Activated CD8-positive, alpha-beta memory T cell treated with anti-CD3 and anti-CD28 coated beads for 1 hour (primary cell): Measurements from ENCODE around the gene RFESD.
A peak's percentile ranks its signal among the peaks of the same experiment; 100 is the strongest.

Source experiments
- DNase-seq, 2 donors: peaks; one replicate each; pipeline ENCODE4 v3.0.0-alpha.2; 2020; ENCODE audit warnings: low read depth in 1 of 2; ENCODE audit errors: extremely low read depth in 1 of 2

Gene RFESD

DNA sequence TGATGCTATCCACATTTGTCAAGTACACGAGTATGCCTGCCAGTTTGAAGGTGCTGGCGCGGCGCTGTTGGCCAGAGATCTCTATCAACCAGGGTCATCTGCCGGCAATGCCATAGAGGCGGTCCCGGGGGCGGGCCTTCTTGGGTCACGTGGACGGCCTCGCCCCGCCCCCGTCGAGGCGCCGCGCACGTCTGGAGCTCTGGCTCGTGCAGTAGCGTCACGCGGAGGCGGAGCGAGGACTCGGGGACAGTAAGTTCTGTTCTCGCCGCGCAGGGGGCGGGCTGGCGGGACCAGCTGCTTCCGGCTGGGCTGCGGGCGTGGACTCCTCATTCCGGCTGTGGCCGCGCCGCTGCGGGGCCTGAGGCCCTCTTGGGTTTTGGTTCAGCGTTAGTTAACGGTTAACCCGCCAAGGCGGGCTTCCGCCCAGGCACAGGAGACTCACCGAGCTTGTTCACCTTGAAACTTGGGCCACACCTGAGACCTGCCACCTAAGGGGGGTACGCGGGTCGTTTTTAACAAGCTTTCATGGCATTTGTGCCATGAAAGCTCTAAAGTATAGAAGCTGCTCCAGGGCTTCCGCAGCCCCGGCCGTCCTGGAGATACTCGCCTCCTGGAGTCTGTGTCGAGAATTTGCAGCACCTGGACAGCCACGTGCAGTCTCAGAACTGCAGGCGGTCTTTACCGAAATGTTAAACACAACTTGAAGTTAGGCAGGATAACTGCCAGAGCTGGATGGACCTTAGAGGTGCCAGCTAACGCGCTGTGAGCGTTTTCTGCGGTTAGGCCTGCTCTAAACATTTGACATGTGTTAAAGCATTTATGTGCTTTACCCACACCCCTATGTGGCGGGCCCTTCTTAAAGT lies at the start of gene RFESD:
RFESD (plus strand) TSS at position 209 of the 863 bp plus-strand sequence. CDS start 5,495 bp downstream, outside the sequence.
- peak; percentile 79 to 91 for DNase-seq

GRCh38 chr5:95599252-95599651 lies 47.3 kb upstream of the RFESD start:
- no peak for DNase-seq

GRCh38 chr5:95600557-95600956 lies 46.0 kb upstream of the RFESD start:
- DNase-seq, result no peak

DNA sequence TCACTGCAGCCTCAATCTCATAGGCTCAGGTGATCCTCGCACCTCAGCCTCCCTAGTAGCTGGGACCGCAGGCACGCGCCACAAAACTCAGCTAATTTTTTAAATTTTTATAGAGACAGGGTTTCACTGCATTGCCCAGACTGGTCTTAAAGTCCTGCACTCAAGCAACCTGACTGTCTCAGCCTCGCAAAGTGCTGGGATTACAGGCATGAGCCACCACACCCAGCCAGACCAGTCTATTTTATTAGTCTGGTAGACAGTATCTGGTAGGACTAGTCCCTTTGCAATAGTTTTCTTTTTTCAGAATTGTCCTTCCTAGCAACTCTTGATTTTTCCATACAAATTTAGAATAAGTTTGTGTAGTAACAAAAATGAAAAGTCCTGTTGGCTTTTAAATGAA lies 40.8 kb upstream of the RFESD start:
- no peak for DNase-seq

DNA sequence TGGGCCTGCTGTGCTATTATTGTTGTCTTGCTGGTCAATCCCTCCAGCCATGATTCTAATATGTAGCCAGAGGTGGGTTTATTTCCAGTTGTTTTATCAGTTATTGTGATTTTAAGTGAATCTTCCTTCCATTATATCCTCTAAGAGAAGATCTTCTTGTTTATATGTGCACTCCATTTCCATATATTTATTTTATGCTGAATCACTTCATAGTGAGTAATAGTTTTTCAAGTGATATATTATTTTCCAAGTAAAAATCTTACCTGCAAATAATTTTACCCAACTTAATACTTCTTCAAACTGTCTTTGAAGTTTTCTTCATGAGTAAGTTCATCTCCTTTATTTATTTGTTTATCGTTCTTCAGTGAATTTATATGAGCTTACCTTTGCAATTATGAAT lies 40.2 kb upstream of the RFESD start:
- no peak for DNase-seq

GRCh38 chr5:95609711-95610110 lies 36.9 kb upstream of the RFESD start:
- no peak for DNase-seq

DNA sequence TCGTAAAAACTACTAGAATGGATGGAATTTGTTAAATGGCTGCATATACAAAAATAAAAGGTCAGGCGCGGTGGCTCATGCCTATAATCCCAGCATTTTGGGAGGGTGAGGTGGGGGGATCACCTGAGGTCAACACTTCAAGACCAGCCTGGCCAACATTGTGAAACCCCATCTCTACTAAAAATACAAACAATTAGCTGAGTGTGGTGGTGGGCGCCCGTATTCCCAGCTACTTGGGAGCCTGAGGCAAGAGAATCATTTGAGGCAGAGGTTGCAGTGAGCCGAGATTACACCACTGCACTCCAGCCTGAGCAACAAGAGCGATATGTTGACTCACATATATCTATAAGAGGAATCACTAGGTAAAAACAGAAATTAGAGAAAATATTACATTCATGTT lies 36.0 kb upstream of the RFESD start:
- DNase-seq, result no peak

DNA sequence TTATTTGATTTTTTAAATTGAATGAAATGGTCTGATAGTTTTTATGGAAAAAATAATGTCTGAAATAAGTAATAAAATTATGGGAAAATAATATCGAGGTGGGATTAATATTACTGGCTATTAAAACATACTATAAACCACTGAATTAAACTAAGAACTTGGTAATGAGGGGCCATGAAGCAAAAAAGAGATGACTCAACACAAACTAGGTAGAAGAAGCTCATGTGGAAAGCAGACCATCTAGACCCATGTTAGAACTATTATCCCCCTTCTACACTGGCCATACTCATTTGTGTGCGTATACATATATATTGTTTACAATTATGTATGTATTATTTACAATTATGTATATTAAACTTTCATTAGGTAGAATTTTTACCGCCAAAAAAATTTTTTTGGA lies 35.2 kb upstream of the RFESD start:
- DNase-seq, result no peak

GRCh38 chr5:95613514-95613913 lies 33.1 kb upstream of the RFESD start:
- DNase-seq, result no peak

DNA sequence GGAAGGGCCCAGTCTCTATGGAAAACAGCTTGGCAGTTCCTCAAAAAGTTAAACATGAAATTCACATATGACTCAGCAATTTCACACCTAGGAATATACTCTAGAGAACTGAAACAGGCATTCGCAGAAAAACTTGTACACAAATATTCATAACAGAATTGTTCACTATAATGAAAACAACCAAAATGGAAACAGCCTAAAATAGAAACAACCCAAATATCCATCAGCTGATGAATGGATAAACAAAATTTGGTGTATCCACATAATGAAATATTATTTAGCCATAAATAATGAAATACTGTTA lies 31.5 kb upstream of the RFESD start:
- DNase-seq, result no peak

DNA sequence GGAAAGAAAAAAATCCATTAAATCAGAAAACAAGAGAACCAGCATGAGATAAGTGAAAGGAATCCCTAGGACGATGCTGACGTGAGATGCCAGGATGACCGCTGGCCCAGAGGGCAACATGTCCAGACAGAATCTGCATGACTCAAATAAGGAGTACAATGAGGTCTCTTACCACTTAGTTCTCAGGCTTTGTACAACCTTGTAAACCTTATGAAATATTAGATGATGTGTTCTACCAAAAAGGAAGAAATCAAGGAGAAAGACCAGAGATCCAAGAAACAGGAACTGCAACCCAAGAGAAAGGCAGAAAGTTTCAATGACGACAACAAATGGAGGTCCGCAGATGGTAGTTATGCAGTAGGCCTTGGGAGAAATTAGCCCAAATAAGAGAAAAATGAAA lies 29.5 kb upstream of the RFESD start:
- DNase-seq, result no peak

DNA sequence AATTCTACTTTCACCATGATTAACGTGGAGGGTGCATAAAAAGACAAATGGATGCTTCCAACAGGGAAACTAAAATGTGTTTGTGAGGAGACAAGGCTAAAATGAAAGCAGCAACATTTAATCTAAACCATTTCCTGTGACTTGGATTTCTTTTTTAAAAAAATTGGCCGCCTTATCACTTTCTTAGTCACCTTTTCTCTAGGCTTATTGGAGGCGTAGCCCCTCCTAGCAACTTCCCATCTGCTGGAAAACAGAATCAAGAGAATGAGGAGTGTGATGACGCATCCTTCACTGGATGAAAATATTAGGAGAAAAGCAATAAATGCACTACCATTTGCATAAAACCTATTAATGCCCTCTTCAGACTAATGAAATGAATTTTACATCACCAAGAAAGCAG lies 27.5 kb upstream of the RFESD start:
- no peak for DNase-seq

GRCh38 chr5:95619514-95620029 lies 27.0 kb upstream of the RFESD start:
- no peak for DNase-seq

GRCh38 chr5:95620030-95620869 lies 26.3 kb upstream of the RFESD start, which contains the start of gene GPR150:
Gene GPR150, plus strand, starts transcription at chr5:95620087. Its CDS starts 189 bp downstream, at chr5:95620276.
- DNase-seq, result peak in 1 of 2 donors; percentile 49

DNA sequence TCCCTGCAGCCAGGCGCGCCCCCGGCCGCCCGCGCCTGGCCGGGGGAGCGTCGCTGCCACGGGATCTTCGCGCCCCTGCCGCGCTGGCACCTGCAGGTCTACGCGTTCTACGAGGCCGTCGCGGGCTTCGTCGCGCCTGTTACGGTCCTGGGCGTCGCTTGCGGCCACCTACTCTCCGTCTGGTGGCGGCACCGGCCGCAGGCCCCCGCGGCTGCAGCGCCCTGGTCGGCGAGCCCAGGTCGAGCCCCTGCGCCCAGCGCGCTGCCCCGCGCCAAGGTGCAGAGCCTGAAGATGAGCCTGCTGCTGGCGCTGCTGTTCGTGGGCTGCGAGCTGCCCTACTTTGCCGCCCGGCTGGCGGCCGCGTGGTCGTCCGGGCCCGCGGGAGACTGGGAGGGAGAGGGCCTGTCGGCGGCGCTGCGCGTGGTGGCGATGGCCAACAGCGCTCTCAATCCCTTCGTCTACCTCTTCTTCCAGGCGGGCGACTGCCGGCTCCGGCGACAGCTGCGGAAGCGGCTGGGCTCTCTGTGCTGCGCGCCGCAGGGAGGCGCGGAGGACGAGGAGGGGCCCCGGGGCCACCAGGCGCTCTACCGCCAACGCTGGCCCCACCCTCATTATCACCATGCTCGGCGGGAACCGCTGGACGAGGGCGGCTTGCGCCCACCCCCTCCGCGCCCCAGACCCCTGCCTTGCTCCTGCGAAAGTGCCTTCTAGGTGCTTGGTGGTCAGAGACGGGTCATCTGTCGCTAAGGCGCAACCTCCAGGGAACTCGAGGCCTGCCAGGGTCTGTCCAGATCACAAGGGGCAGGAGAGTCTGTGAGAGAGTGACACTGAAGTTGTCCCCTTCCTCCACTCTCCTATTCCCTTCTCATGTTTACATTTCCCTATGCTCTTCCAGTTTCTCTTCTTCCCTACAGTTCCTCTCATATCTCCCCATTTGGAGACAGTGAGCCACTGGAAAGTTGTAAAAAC lies 25.4 kb upstream of the RFESD start:
- peak in 1 of 2 donors; percentile 29 for DNase-seq

GRCh38 chr5:95621839-95622629 lies 24.5 kb upstream of the RFESD start:
- DNase-seq, result no peak

- no peak for DNase-seq
These were observed 22.9 kb upstream of the RFESD start for GRCh38 chr5:95623706-95624105.

GRCh38 chr5:95624368-95624767 lies 22.2 kb upstream of the RFESD start:
- no peak for DNase-seq

GRCh38 chr5:95626701-95627100 lies 19.9 kb upstream of the RFESD start:
- DNase-seq, result no peak
